Neuronal stem cell (in vitro differentiated cells): ENCODE measurements around the gene GSTO1.

Experiments
- DNase-seq: peaks from one replicate; pipeline ENCODE4 v3.0.0-alpha.2; 2013; ENCODE audit warnings: low spot score
- H2AFZ ChIP-seq: one replicate; pipeline ENCODE4 v1.6.1; 2013; ENCODE audit warnings: mild to moderate bottlenecking, low read length, inconsistent platforms
- H2AK5ac ChIP-seq: 2 replicates; pipeline ENCODE4 v1.6.1; 2013; ENCODE audit warnings: low read depth, mild to moderate bottlenecking, inconsistent platforms, low read length, moderate library complexity, mixed read lengths
- H2BK120ac ChIP-seq: 2 replicates; pipeline ENCODE4 v1.6.1; 2013; ENCODE audit warnings: low read depth, mild to moderate bottlenecking, inconsistent platforms, low read length, moderate library complexity, mixed read lengths
- H2BK12ac ChIP-seq: one replicate; pipeline ENCODE4 v1.6.1; 2013; ENCODE audit warnings: low read length, inconsistent platforms
- H2BK15ac ChIP-seq: 2 replicates; pipeline ENCODE4 v1.6.1; 2013; ENCODE audit warnings: mild to moderate bottlenecking, low read length, inconsistent platforms, mixed read lengths
- H2BK5ac ChIP-seq: one replicate; pipeline ENCODE4 v1.6.1; 2013; ENCODE audit warnings: inconsistent platforms, mild to moderate bottlenecking, low read length, moderate library complexity
- H3K14ac ChIP-seq: one replicate; pipeline ENCODE4 v1.6.1; 2013; ENCODE audit warnings: low read length, inconsistent platforms
- H3K18ac ChIP-seq: 2 replicates; pipeline ENCODE4 v1.6.1; 2013; ENCODE audit warnings: low read length, inconsistent platforms
- H3K23ac ChIP-seq: 2 replicates; pipeline ENCODE4 v1.6.1; 2013; ENCODE audit warnings: low read depth, mild to moderate bottlenecking, mixed read lengths, low read length, inconsistent platforms; ENCODE audit not compliant: poor library complexity
- H3K27ac ChIP-seq: replicated peaks from 3 replicates; pipeline ENCODE4 v1.5.1; 2013; ENCODE audit warnings: low read length, inconsistent platforms
- H3K27me3 ChIP-seq, 3 experiments: 2 replicates each; pipeline ENCODE4 v1.6.1; 2013; ENCODE audit warnings: low read length in 3 of 3, mild to moderate bottlenecking in 2 of 3, inconsistent platforms in 1 of 3, low read depth in 1 of 3, mixed read lengths in 1 of 3, moderate library complexity in 1 of 3; ENCODE audit not compliant: control insufficient read depth in 3 of 3, insufficient read depth in 3 of 3
- H3K36me3 ChIP-seq, 2 donors: replicated peaks in 1 of 2; 2 replicates each; pipeline ENCODE4 v1.6.1; 2013; ENCODE audit warnings: low read length in 2 of 2; ENCODE audit not compliant: control insufficient read depth in 2 of 2, insufficient read depth in 2 of 2
- H3K4ac ChIP-seq: 2 replicates; pipeline ENCODE4 v1.6.1; 2013; ENCODE audit warnings: inconsistent platforms, mild to moderate bottlenecking, low read length, moderate library complexity
- H3K4me1 ChIP-seq, 2 donors: 1 replicate in 1 of 2; 2 replicates in 1 of 2; pipeline ENCODE4 v1.6.1; 2013; ENCODE audit warnings: low read length in 2 of 2, low read depth in 1 of 2; ENCODE audit not compliant: control insufficient read depth in 2 of 2, insufficient read depth in 1 of 2
- H3K4me2 ChIP-seq: one replicate; pipeline ENCODE4 v1.6.1; 2013; ENCODE audit warnings: mild to moderate bottlenecking, low read length, inconsistent platforms; ENCODE audit not compliant: insufficient read depth, poor library complexity, severe bottlenecking
- H3K4me3 ChIP-seq, 2 donors: 2 replicates each; pipeline ENCODE4 v1.5.1; 2013; ENCODE audit warnings: low read length in 2 of 2, mild to moderate bottlenecking in 2 of 2, inconsistent platforms in 1 of 2, moderate library complexity in 1 of 2
- H3K79me1 ChIP-seq: one replicate; pipeline ENCODE4 v1.6.1; 2013; ENCODE audit warnings: low read depth, mild to moderate bottlenecking, inconsistent platforms, low read length, moderate library complexity
- H3K9ac ChIP-seq: one replicate; pipeline ENCODE4 v1.6.1; 2013; ENCODE audit warnings: mild to moderate bottlenecking, low read depth, low read length, inconsistent platforms; ENCODE audit not compliant: poor library complexity
- H3K9me3 ChIP-seq, 2 donors: replicated peaks in 1 of 2; 2 replicates each; pipeline versions ENCODE3 to v1.6.1; 2013; ENCODE audit warnings: low read length in 2 of 2, mild to moderate bottlenecking in 2 of 2, inconsistent platforms in 1 of 2, low read depth in 1 of 2, mixed read lengths in 1 of 2, moderate library complexity in 1 of 2; ENCODE audit not compliant: control insufficient read depth in 2 of 2, insufficient read depth in 1 of 2
- H4K8ac ChIP-seq: one replicate; pipeline ENCODE4 v1.6.1; 2013; ENCODE audit warnings: low read depth, mild to moderate bottlenecking, inconsistent platforms, low read length, moderate library complexity
- H4K91ac ChIP-seq: one replicate; pipeline ENCODE4 v1.6.1; 2013; ENCODE audit warnings: low read length, low read depth, mild to moderate bottlenecking, inconsistent platforms; ENCODE audit not compliant: poor library complexity
- WGBS, 2 donors: extraction: QIAGEN DNeasy Blood & Tissue Kit; methylation state at CpG; one replicate each; pipeline ENCODE4 v1.1.7; 2013; ENCODE audit warnings: missing lambda C conversion rate in 2 of 2, mixed read lengths in 1 of 2; ENCODE audit not compliant: insufficient read length in 2 of 2, insufficient replicate concordance in 1 of 2; ENCODE audit errors: extremely low coverage in 2 of 2; 5-methylcytosine and 5-hydroxymethylcytosine counted together

Gene GSTO1

GRCh38 chr10:104231784-104232612 lies 22.7 kb upstream of the GSTO1 start, which contains the start of gene CFAP43:
CFAP43 (minus strand) TSS chr10:104232364; CDS start chr10:104232246, 118 bp downstream.
- H3K79me1 ChIP-seq = no peaks in the 10 kb centered on the region
- peak within 1 kb of the TSS; percentile 55 for H2BK15ac ChIP-seq
- H3K36me3 ChIP-seq = no peaks in the 10 kb centered on the region
- peak; percentile 91 for DNase-seq
- peak within 1 kb of the TSS; percentile 87 for H3K14ac ChIP-seq
- H3K27ac ChIP-seq = no peak within 1 kb of the TSS
- peaks cover 0 to 6% of the 10 kb centered on the region in 2 donors for H3K9me3 ChIP-seq
- H2BK120ac ChIP-seq = no peak within 1 kb of the TSS
- no peak within 1 kb of the TSS for H2AK5ac ChIP-seq
- H3K4me3 ChIP-seq = peak within 1 kb of the TSS; percentile 87 to 96
- no peaks in the 10 kb centered on the region for H3K27me3 ChIP-seq
- H4K8ac ChIP-seq = no peak within 1 kb of the TSS
- peak within 1 kb of the TSS; percentile 93 for H3K18ac ChIP-seq
- H3K4me2 ChIP-seq = peak within 1 kb of the TSS; percentile 78
- no peak within 1 kb of the TSS for H4K91ac ChIP-seq
- no CpG with 5 or more reads among the region's 60 CpGs for WGBS, 2 donors
- H3K23ac ChIP-seq = peak within 1 kb of the TSS; percentile 92
- peak within 1 kb of the TSS; percentile 98 for H2AFZ ChIP-seq
- H3K9ac ChIP-seq = peak within 1 kb of the TSS; percentile 99
- H2BK5ac ChIP-seq = no peak within 1 kb of the TSS
- no peak within 1 kb of the TSS for H2BK12ac ChIP-seq
- H3K4me1 ChIP-seq = peaks cover 0 to 1% of the 10 kb centered on the region in 2 donors
- no peak within 1 kb of the TSS for H3K4ac ChIP-seq

- H3K23ac ChIP-seq = no peak overlapping the region
- peak overlapping the region; percentile 87 to 96 for H3K4me3 ChIP-seq
- no peak for DNase-seq
- no peak overlapping the region for H3K27ac ChIP-seq
- H2AFZ ChIP-seq = peak overlapping the region; percentile 98
- no peak overlapping the region for H4K91ac ChIP-seq
- no peak overlapping the region for H2BK120ac ChIP-seq
- no peak overlapping the region for H3K4ac ChIP-seq
- no peak overlapping the region for H3K9ac ChIP-seq
- H3K18ac ChIP-seq = peak overlapping the region; percentile 83
- no peak overlapping the region for H3K14ac ChIP-seq
- H4K8ac ChIP-seq = no peak overlapping the region
- H3K27me3 ChIP-seq = no peaks in the 10 kb centered on the region
- H2AK5ac ChIP-seq = no peak overlapping the region
- no peak overlapping the region for H2BK5ac ChIP-seq
- no peak overlapping the region for H2BK12ac ChIP-seq
- H2BK15ac ChIP-seq = no peak overlapping the region
- H3K9me3 ChIP-seq = peaks cover 0 to 6% of the 10 kb centered on the region in 2 donors
- H3K36me3 ChIP-seq = no peaks in the 10 kb centered on the region
- H3K4me2 ChIP-seq = peak overlapping the region; percentile 57
- no CpG with 5 or more reads among the region's 20 CpGs for WGBS, 2 donors
- no peaks in the 10 kb centered on the region for H3K79me1 ChIP-seq
- peaks cover 0 to 1% of the 10 kb centered on the region in 2 donors for H3K4me1 ChIP-seq
Measured at GRCh38 chr10:104232613-104233102, 22.0 kb upstream of the GSTO1 start.

- H3K27me3 ChIP-seq = peaks cover 0 to 11% (median 0%) of the 10 kb centered on the region in 3 experiments
- H3K18ac ChIP-seq = no peak overlapping the region
- H3K4me3 ChIP-seq = no peak overlapping the region
- H3K9me3 ChIP-seq = peaks cover 0 to 6% of the 10 kb centered on the region in 2 donors
- H3K4me1 ChIP-seq = peaks cover 0 to 1% of the 10 kb centered on the region in 2 donors
- no peak overlapping the region for H2AFZ ChIP-seq
- H2BK5ac ChIP-seq = no peak overlapping the region
- H4K8ac ChIP-seq = no peak overlapping the region
- H2BK120ac ChIP-seq = no peak overlapping the region
- H3K36me3 ChIP-seq = no peaks in the 10 kb centered on the region
- H3K27ac ChIP-seq = no peak overlapping the region
- DNase-seq = no peak
- H3K4me2 ChIP-seq = no peak overlapping the region
- H2BK12ac ChIP-seq = no peak overlapping the region
- no peak overlapping the region for H3K9ac ChIP-seq
- no peak overlapping the region for H2AK5ac ChIP-seq
- no peak overlapping the region for H4K91ac ChIP-seq
- H3K4ac ChIP-seq = no peak overlapping the region
- H3K79me1 ChIP-seq = no peaks in the 10 kb centered on the region
- WGBS, 2 donors = no CpG with 5 or more reads among the region's 1 CpG
- no peak overlapping the region for H3K23ac ChIP-seq
- no peak overlapping the region for H2BK15ac ChIP-seq
- H3K14ac ChIP-seq = no peak overlapping the region
Measured at GRCh38 chr10:104233817-104234216, 20.9 kb upstream of the GSTO1 start.

GRCh38 chr10:104234934-104235333 lies 19.8 kb upstream of the GSTO1 start:
- Histone ChIP-seq H3K79me1 (no peaks in the 10 kb centered on the region), H2BK15ac (no peak overlapping the region), H3K4me3 (no peak overlapping the region), H2AK5ac (no peak overlapping the region), H4K91ac (no peak overlapping the region), H3K9ac (no peak overlapping the region), H2BK12ac (no peak overlapping the region), H3K9me3 (peaks cover 0 to 6% of the 10 kb centered on the region in 2 donors), H4K8ac (no peak overlapping the region), H3K14ac (no peak overlapping the region), H3K4me2 (no peak overlapping the region), H2AFZ (no peak overlapping the region), H3K27ac (no peak overlapping the region), H2BK120ac (no peak overlapping the region), H3K23ac (no peak overlapping the region), H3K36me3 (no peaks in the 10 kb centered on the region), H2BK5ac (no peak overlapping the region), H3K4ac (no peak overlapping the region), H3K27me3 (peaks cover 0 to 22% (median 0%) of the 10 kb centered on the region in 3 experiments), H3K18ac (no peak overlapping the region), H3K4me1 (peaks cover 0 to 1% of the 10 kb centered on the region in 2 donors)
- no peak for DNase-seq
- no CpG with 5 or more reads among the region's 1 CpG for WGBS, 2 donors
